ENCODE data around the gene ZMYND8. TPM values are rescaled to one million over a fixed set of nuclear protein-coding genes. Genes with fewer than 3 reads are reported as not detected.

Gene ZMYND8
- total RNA-seq, 3 donors from 2014 or later: 62.1 to 64.9 (median 62.1) TPM

- intact Hi-C loops (cut with DNase I, micrococcal nuclease): no loop called here
- Histone ChIP-seq H3K4me3 (no peak overlapping the region), H3K4me1 (ENCODE audit: low read depth) (peaks cover 62% of the 10 kb centered on the region), H3K36me3 (ENCODE audit: low read depth) (no peaks in the 10 kb centered on the region), H3K9me3 (no peaks in the 10 kb centered on the region)
- TF ChIP-seq, protein P1, sequence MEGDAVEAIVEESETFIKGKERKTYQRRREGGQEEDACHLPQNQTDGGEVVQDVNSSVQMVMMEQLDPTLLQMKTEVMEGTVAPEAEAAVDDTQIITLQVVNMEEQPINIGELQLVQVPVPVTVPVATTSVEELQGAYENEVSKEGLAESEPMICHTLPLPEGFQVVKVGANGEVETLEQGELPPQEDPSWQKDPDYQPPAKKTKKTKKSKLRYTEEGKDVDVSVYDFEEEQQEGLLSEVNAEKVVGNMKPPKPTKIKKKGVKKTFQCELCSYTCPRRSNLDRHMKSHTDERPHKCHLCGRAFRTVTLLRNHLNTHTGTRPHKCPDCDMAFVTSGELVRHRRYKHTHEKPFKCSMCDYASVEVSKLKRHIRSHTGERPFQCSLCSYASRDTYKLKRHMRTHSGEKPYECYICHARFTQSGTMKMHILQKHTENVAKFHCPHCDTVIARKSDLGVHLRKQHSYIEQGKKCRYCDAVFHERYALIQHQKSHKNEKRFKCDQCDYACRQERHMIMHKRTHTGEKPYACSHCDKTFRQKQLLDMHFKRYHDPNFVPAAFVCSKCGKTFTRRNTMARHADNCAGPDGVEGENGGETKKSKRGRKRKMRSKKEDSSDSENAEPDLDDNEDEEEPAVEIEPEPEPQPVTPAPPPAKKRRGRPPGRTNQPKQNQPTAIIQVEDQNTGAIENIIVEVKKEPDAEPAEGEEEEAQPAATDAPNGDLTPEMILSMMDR (IDR thresholded peaks at IDR 0.05): no peak
- ATAC-seq (peak; percentile 43), DNase-seq (peak; percentile 76 to 84 (median 82))
These were observed 4.0 kb upstream of the ZMYND8 start for GRCh38 chr20:47360297-47361056.

- no peaks in the 10 kb centered on the region for H3K36me3 ChIP-seq (ENCODE audit: low read depth)
- no peak overlapping the region for H3K4me3 ChIP-seq
- peak in 1 of 3 donors; percentile 41 for DNase-seq
- intact Hi-C loops (cut with DNase I, micrococcal nuclease): loop anchor here in 1 of 2 donors (5.0 kb wide), 1 partner anchor 42 kb away; no protein-coding TSS in a partner anchor
- TF ChIP-seq, protein P1 (IDR thresholded peaks at IDR 0.05): no peak
- no peaks in the 10 kb centered on the region for H3K9me3 ChIP-seq
- peaks cover 70% of the 10 kb centered on the region for H3K4me1 ChIP-seq (ENCODE audit: low read depth)
- ATAC-seq: no peak
These were observed 3.2 kb upstream of the ZMYND8 start for GRCh38 chr20:47359530-47360296.

GRCh38 chr20:47358672-47359529 is 2.4 kb upstream of the ZMYND8 start:
- peak; percentile 65 for ATAC-seq
- peaks cover 78% of the 10 kb centered on the region for H3K4me1 ChIP-seq (ENCODE audit: low read depth)

DNA sequence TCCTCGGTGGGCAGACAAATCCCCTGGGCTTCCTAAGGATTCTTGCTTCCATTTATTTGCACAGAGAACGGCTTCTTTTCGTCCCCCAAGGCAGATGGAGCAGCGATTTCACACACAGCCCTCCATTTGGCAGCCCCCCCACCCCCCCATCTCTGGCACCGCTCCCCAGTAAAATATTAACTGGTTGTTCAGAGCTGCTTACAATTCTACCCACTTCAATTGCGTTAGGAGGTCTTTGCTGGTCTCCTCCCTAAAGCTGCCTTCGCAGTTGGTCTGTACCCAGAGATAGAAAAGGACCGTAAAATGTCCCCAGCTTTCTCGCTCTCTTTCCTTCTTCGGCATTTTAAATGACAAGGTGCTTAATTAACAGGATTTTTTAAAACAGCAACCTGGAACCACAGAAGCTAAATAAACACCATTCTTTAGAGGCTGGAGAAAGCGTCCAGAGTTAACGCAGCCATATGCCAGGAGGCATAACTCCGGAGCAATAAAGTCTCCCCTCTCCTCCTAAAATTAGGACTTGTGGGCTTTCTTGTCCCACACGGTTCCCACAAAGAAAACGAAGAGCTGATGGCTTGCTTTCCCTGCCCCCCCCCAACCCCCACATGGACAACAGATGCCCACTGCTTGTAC is 1.7 kb upstream of the ZMYND8 start:
- DNase-seq (no peak), ATAC-seq (no peak)
- Histone ChIP-seq H3K4me3 (no peak overlapping the region), H3K36me3 (ENCODE audit: low read depth) (no peaks in the 10 kb centered on the region), H3K4me1 (ENCODE audit: low read depth) (peaks cover 85% of the 10 kb centered on the region), H3K9me3 (no peaks in the 10 kb centered on the region)
- TF ChIP-seq, protein P1 (IDR thresholded peaks at IDR 0.05): no peak
- intact Hi-C loops (cut with DNase I, micrococcal nuclease): loop anchor here in 1 of 2 donors (5.0 kb wide), 1 partner anchor 41 kb away; no protein-coding TSS in a partner anchor

More at GRCh38 chr20:47358672-47359529, 2.4 kb upstream of the ZMYND8 start:
- Histone ChIP-seq H3K36me3 (ENCODE audit: low read depth) (no peaks in the 10 kb centered on the region), H3K9me3 (no peaks in the 10 kb centered on the region), H3K4me3 (no peak overlapping the region)
- DNase-seq: peak; percentile 75 to 93 (median 77)
- TF ChIP-seq, protein P1 (IDR thresholded peaks at IDR 0.05): no peak
- intact Hi-C loops (cut with DNase I, micrococcal nuclease): loop anchor here in 1 of 2 donors (5.0 kb wide), 1 partner anchor 42 kb away; no protein-coding TSS in a partner anchor
